Mammary epithelial cell (primary cell): ENCODE data around the gene PITRM1.

ENCODE experiments used
- EZH2 ChIP-seq: IDR thresholded peaks from 2 replicates; pipeline ENCODE4 v1.6.1; 2012; ENCODE audit warnings: low read length, inconsistent platforms, borderline replicate concordance
- TF ChIP-seq, protein P1 (sequence below), 2 donors: IDR thresholded peaks in 1 of 2; conservative IDR thresholded peaks in 1 of 2; 2 replicates each; pipeline ENCODE4 v1.5.1; 2011 to 2012; ENCODE audit warnings: inconsistent platforms in 2 of 2, low read length in 2 of 2, mild to moderate bottlenecking in 2 of 2, control low read depth in 1 of 2, low read depth in 1 of 2; ENCODE audit not compliant: insufficient read depth in 1 of 2; ENCODE audit errors: extremely low read depth in 1 of 2

DNA sequence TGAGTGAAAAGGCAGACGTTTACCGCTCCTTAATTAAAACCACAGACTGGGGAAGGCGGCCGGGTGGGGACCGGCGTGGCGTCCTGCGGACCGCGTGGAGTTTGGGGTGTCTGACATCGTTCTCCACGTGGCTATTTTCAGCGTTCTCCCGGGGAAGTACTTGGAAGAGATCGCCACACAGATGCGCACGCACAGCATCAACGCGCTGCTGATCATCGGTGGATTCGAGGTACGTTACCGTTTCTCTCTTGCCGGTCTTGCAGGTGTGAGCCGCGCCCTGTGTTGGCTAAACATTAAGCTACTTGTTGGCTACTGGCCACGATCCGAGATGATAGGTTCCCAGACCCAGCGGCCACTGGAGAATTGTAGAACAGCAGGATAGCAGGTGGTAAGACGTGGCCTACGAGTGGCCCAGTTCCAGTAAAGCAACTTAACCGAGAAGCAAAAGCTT is 53.9 kb downstream of the PITRM1 start:
- TF ChIP-seq, protein P1, sequence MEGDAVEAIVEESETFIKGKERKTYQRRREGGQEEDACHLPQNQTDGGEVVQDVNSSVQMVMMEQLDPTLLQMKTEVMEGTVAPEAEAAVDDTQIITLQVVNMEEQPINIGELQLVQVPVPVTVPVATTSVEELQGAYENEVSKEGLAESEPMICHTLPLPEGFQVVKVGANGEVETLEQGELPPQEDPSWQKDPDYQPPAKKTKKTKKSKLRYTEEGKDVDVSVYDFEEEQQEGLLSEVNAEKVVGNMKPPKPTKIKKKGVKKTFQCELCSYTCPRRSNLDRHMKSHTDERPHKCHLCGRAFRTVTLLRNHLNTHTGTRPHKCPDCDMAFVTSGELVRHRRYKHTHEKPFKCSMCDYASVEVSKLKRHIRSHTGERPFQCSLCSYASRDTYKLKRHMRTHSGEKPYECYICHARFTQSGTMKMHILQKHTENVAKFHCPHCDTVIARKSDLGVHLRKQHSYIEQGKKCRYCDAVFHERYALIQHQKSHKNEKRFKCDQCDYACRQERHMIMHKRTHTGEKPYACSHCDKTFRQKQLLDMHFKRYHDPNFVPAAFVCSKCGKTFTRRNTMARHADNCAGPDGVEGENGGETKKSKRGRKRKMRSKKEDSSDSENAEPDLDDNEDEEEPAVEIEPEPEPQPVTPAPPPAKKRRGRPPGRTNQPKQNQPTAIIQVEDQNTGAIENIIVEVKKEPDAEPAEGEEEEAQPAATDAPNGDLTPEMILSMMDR (conservative IDR thresholded peaks at IDR 0.05 in 1 of 2, IDR thresholded peaks at IDR 0.05 in 1 of 2; ENCODE audit: extremely low read depth in 1 of 2, insufficient read depth in 1 of 2, low read depth in 1 of 2, low read length in 2 of 2) = no peak
- TF ChIP-seq EZH2 = no peak
